ENCODE measurements around the gene HDAC4. TPM values are rescaled to one million over a fixed set of nuclear protein-coding genes. Genes with fewer than 3 reads are reported as not detected.

HDAC4 gene
- total and polyA plus RNA-seq, 2 of the 8 experiments (the other 6 are each of a cell fraction or from before 2014, with no cell fraction given), result 15.4 to 31.5 TPM

GRCh38 chr2:239240414-239240881 is 160.4 kb downstream of the HDAC4 start:
- ChIA-PET CTCF (ENCODE audit: partially characterized antibody) (no interaction called here), POLR2A (ENCODE audit: partially characterized antibody) (no interaction called here)
- Histone ChIP-seq H2BK120ac (replicated peaks; ENCODE audit: low read depth, low read length) (no peak overlapping the region), H4K8ac (ENCODE audit: extremely low read depth, insufficient read depth, low read length) (no peak overlapping the region; the same call in 1 of the 2 replicates), H4K20me1 (replicated peaks in 1 of 2; ENCODE audit: control insufficient read depth in 1 of 2, insufficient read depth in 2 of 2, low read length in 2 of 2) (peaks cover 0 to 8% of the 10 kb centered on the region in 2 experiments), H3K18ac (ENCODE audit: extremely low read depth, low read length) (no peak overlapping the region), H3K4ac (replicated peaks; ENCODE audit: insufficient read length, low read depth, low read length) (no peak overlapping the region), H3K36me3 (ENCODE audit: control insufficient read depth in 2 of 4, insufficient read depth in 4 of 4, low read length in 3 of 4) (no peaks in the 10 kb centered on the region; a peak in 1 of 8 replicates), H2AK5ac (ENCODE audit: low read depth, low read length) (no peak overlapping the region), H3K4me2 (ENCODE audit: insufficient read depth in 1 of 2, low read depth in 2 of 2, low read length in 2 of 2) (no peak overlapping the region), H3K27me3 (replicated peaks in 1 of 4; ENCODE audit: control insufficient read depth in 3 of 4, extremely low read depth in 1 of 4, insufficient read depth in 3 of 4, low read length in 3 of 4) (no peaks in the 10 kb centered on the region), H2BK5ac (ENCODE audit: low read depth, low read length) (no peak overlapping the region), H3K14ac (ENCODE audit: insufficient read length) (no peak overlapping the region), H3K56ac (replicated peaks; ENCODE audit: insufficient read length, low read depth, low read length) (no peak overlapping the region), H2AFZ (ENCODE audit: low read length) (no peak overlapping the region), H3K9me3 (ENCODE audit: insufficient read depth in 2 of 2, low read depth in 1 of 2, low read length in 1 of 2) (no peaks in the 10 kb centered on the region), H3K4me3 (ENCODE audit: extremely low read depth in 1 of 4, insufficient read depth in 2 of 4, low read depth in 3 of 4, low read length in 4 of 4) (no peak overlapping the region), H3K23ac (ENCODE audit: insufficient read length) (no peak overlapping the region), H2BK15ac (ENCODE audit: low read length) (no peak overlapping the region), H3K9ac (replicated peaks in 1 of 4; ENCODE audit: extremely low read depth in 1 of 4, low read depth in 3 of 4, low read length in 3 of 4) (no peak overlapping the region), H3K79me2 (ENCODE audit: control insufficient read depth in 1 of 2, insufficient read depth in 2 of 2, low read length in 2 of 2) (peaks cover 2 to 59% of the 10 kb centered on the region in 2 experiments; a peak in 3 of 4 replicates), H3K23me2 (ENCODE audit: low read depth, low read length) (no peaks in the 10 kb centered on the region), H2BK20ac (ENCODE audit: low read length) (no peak overlapping the region), H2BK12ac (ENCODE audit: low read depth, low read length) (0 out of 2 replicates have a peak overlapping the region, but pooled peaks have one; percentile 63), H3K79me1 (ENCODE audit: low read depth, low read length) (peaks cover 6% of the 10 kb centered on the region; the same call in 1 of the 2 replicates), H3K27ac (ENCODE audit: low read depth, low read length) (no peak overlapping the region), H4K5ac (ENCODE audit: insufficient read length, low read depth, low read length) (no peak overlapping the region), H4K91ac (replicated peaks; ENCODE audit: insufficient read length, low read length) (no peak overlapping the region), H3K4me1 (replicated peaks in 1 of 4; ENCODE audit: control insufficient read depth in 3 of 4, insufficient read depth in 4 of 4, low read length in 3 of 4) (peaks cover 0 to 2% (median 0%) of the 10 kb centered on the region in 4 experiments; a peak in 1 of 7 replicates)
- DNase-seq (ENCODE audit: low read depth in 1 of 2, low spot score in 2 of 2) (no peak), FAIRE-seq (no peak)
- WGBS, 2 experiments (ENCODE audit: extremely low coverage in 1 of 2, insufficient coverage in 1 of 2, insufficient read length in 1 of 2, insufficient replicate concordance in 2 of 2, low coverage in 1 of 2, low lambda C conversion rate in 2 of 2, missing lambda C conversion rate in 1 of 2), result 90% methylated on average over 15 of the region's 15 CpGs; no CpG with 5 or more reads in 1 of the 2 experiments
- no peak for TF ChIP-seq SUZ12 (IDR thresholded peaks at IDR 0.05; ENCODE audit: low read length)

All from H1 (cell line).